ENCODE data around the gene MYH6. TPM values are rescaled to one million over a fixed set of nuclear protein-coding genes. Genes with fewer than 3 reads are reported as not detected.

Gene MYH6
- total and polyA plus RNA-seq, 4 donors, result 0.11 to 0.16 TPM; not detected in 2

GRCh38 chr14:23415821-23416778 lies 8.0 kb upstream of the MYH6 start:
- no peaks in the 10 kb centered on the region for H3K27me3 ChIP-seq (ENCODE audit: control insufficient read depth, insufficient read depth, low read length)
- H3K9me3 ChIP-seq (ENCODE audit: control insufficient read depth, insufficient read depth, low read length), result no peaks in the 10 kb centered on the region
- peaks cover 9% of the 10 kb centered on the region for H3K4me1 ChIP-seq (ENCODE audit: control insufficient read depth, insufficient read depth, low read length)
- H3K36me3 ChIP-seq (ENCODE audit: control insufficient read depth, insufficient read depth, low read length), result peaks cover 23% of the 10 kb centered on the region
- no peak overlapping the region for H3K27ac ChIP-seq (ENCODE audit: low read depth, low read length)
- H3K4me3 ChIP-seq (ENCODE audit: low read depth, low read length), result no peak overlapping the region
- peak in 1 of 6 donors; percentile 70 for DNase-seq (ENCODE audit: low read depth in 4 of 6, low spot score in 6 of 6)
- 75% methylated on average over 18 of the region's 21 CpGs for WGBS (ENCODE audit: insufficient coverage)

- H3K9me3 ChIP-seq (ENCODE audit: control insufficient read depth, insufficient read depth, low read length), result no peaks in the 10 kb centered on the region
- DNase-seq (ENCODE audit: low read depth in 4 of 6, low spot score in 6 of 6), result no peak
- WGBS (ENCODE audit: insufficient coverage), result 96% methylated on average over 36 of the region's 39 CpGs
These were observed 7.1 kb upstream of the MYH6 start for GRCh38 chr14:23414906-23415820.

GRCh38 chr14:23414254-23414653 lies 6.2 kb upstream of the MYH6 start:
- Histone ChIP-seq H3K4me1 (ENCODE audit: control insufficient read depth, insufficient read depth, low read length) (peaks cover 9% of the 10 kb centered on the region), H3K27me3 (ENCODE audit: control insufficient read depth, insufficient read depth, low read length) (no peaks in the 10 kb centered on the region), H3K4me3 (ENCODE audit: low read depth, low read length) (no peak overlapping the region), H3K9me3 (ENCODE audit: control insufficient read depth, insufficient read depth, low read length) (no peaks in the 10 kb centered on the region), H3K36me3 (ENCODE audit: control insufficient read depth, insufficient read depth, low read length) (peaks cover 18% of the 10 kb centered on the region), H3K27ac (ENCODE audit: low read depth, low read length) (no peak overlapping the region)
- DNase-seq (ENCODE audit: low read depth in 4 of 6, low spot score in 6 of 6), result no peak
- WGBS (ENCODE audit: insufficient coverage), result 79% methylated on average over 3 of the region's 3 CpGs

More at GRCh38 chr14:23414906-23415820, 7.1 kb upstream of the MYH6 start:
- H3K36me3 ChIP-seq (ENCODE audit: control insufficient read depth, insufficient read depth, low read length), result peaks cover 23% of the 10 kb centered on the region
- H3K4me3 ChIP-seq (ENCODE audit: low read depth, low read length), result no peak overlapping the region
- no peaks in the 10 kb centered on the region for H3K27me3 ChIP-seq (ENCODE audit: control insufficient read depth, insufficient read depth, low read length)
- H3K27ac ChIP-seq (ENCODE audit: low read depth, low read length), result no peak overlapping the region
- peaks cover 9% of the 10 kb centered on the region for H3K4me1 ChIP-seq (ENCODE audit: control insufficient read depth, insufficient read depth, low read length)

- H3K4me1 ChIP-seq (ENCODE audit: control insufficient read depth, insufficient read depth, low read length), result peaks cover 9% of the 10 kb centered on the region
- H3K9me3 ChIP-seq (ENCODE audit: control insufficient read depth, insufficient read depth, low read length), result no peaks in the 10 kb centered on the region
- WGBS (ENCODE audit: insufficient coverage), result 91% methylated on average over 13 of the region's 16 CpGs
- no peak overlapping the region for H3K27ac ChIP-seq (ENCODE audit: low read depth, low read length)
- peaks cover 17% of the 10 kb centered on the region for H3K36me3 ChIP-seq (ENCODE audit: control insufficient read depth, insufficient read depth, low read length)
- DNase-seq (ENCODE audit: low read depth in 4 of 6, low spot score in 6 of 6), result no peak
- no peak overlapping the region for H3K4me3 ChIP-seq (ENCODE audit: low read depth, low read length)
- no peaks in the 10 kb centered on the region for H3K27me3 ChIP-seq (ENCODE audit: control insufficient read depth, insufficient read depth, low read length)
These were observed 5.6 kb upstream of the MYH6 start for GRCh38 chr14:23413681-23414080.

- H3K27me3 ChIP-seq (ENCODE audit: control insufficient read depth, insufficient read depth, low read length), result no peaks in the 10 kb centered on the region
- H3K4me3 ChIP-seq (ENCODE audit: low read depth, low read length), result no peak overlapping the region
- DNase-seq (ENCODE audit: low read depth in 4 of 6, low spot score in 6 of 6), result no peak
- H3K9me3 ChIP-seq (ENCODE audit: control insufficient read depth, insufficient read depth, low read length), result no peaks in the 10 kb centered on the region
- WGBS (ENCODE audit: insufficient coverage), result 85% methylated on average over 11 of the region's 14 CpGs
- H3K27ac ChIP-seq (ENCODE audit: low read depth, low read length), result no peak overlapping the region
- H3K36me3 ChIP-seq (ENCODE audit: control insufficient read depth, insufficient read depth, low read length), result peaks cover 10% of the 10 kb centered on the region
- peaks cover 9% of the 10 kb centered on the region for H3K4me1 ChIP-seq (ENCODE audit: control insufficient read depth, insufficient read depth, low read length)
These were observed 3.8 kb upstream of the MYH6 start for GRCh38 chr14:23411563-23412525.

GRCh38 chr14:23409966-23410635 lies 2.0 kb upstream of the MYH6 start:
- 87% methylated on average over 8 of the region's 14 CpGs for WGBS (ENCODE audit: insufficient coverage)
- Histone ChIP-seq H3K4me3 (ENCODE audit: low read depth, low read length) (no peak overlapping the region), H3K4me1 (ENCODE audit: control insufficient read depth, insufficient read depth, low read length) (peaks cover 15% of the 10 kb centered on the region), H3K27ac (ENCODE audit: low read depth, low read length) (no peak overlapping the region), H3K9me3 (ENCODE audit: control insufficient read depth, insufficient read depth, low read length) (no peaks in the 10 kb centered on the region), H3K36me3 (ENCODE audit: control insufficient read depth, insufficient read depth, low read length) (peaks cover 4% of the 10 kb centered on the region), H3K27me3 (ENCODE audit: control insufficient read depth, insufficient read depth, low read length) (no peaks in the 10 kb centered on the region)
- DNase-seq (ENCODE audit: low read depth in 4 of 6, low spot score in 6 of 6), result no peak

- no CpG with 5 or more reads among the region's 2 CpGs for WGBS (ENCODE audit: insufficient coverage)
- H3K27ac ChIP-seq (ENCODE audit: low read depth, low read length), result no peak overlapping the region
- peaks cover 4% of the 10 kb centered on the region for H3K36me3 ChIP-seq (ENCODE audit: control insufficient read depth, insufficient read depth, low read length)
- DNase-seq (ENCODE audit: low read depth in 4 of 6, low spot score in 6 of 6), result no peak
- no peaks in the 10 kb centered on the region for H3K27me3 ChIP-seq (ENCODE audit: control insufficient read depth, insufficient read depth, low read length)
- H3K4me1 ChIP-seq (ENCODE audit: control insufficient read depth, insufficient read depth, low read length), result peaks cover 15% of the 10 kb centered on the region
- no peaks in the 10 kb centered on the region for H3K9me3 ChIP-seq (ENCODE audit: control insufficient read depth, insufficient read depth, low read length)
- no peak overlapping the region for H3K4me3 ChIP-seq (ENCODE audit: low read depth, low read length)
These were observed 1.4 kb upstream of the MYH6 start for GRCh38 chr14:23409475-23409874.

GRCh38 chr14:23408307-23408630 lies 196 bp upstream of the MYH6 start:
- peaks cover 15% of the 10 kb centered on the region for H3K4me1 ChIP-seq (ENCODE audit: control insufficient read depth, insufficient read depth, low read length)
- no peak for DNase-seq (ENCODE audit: low read depth in 4 of 6, low spot score in 6 of 6)
- H3K4me3 ChIP-seq (ENCODE audit: low read depth, low read length), result no peak overlapping the region
- H3K36me3 ChIP-seq (ENCODE audit: control insufficient read depth, insufficient read depth, low read length), result no peaks in the 10 kb centered on the region
- H3K27ac ChIP-seq (ENCODE audit: low read depth, low read length), result no peak overlapping the region
- WGBS (ENCODE audit: insufficient coverage), result 58% methylated on average over 3 of the region's 5 CpGs
- H3K9me3 ChIP-seq (ENCODE audit: control insufficient read depth, insufficient read depth, low read length), result no peaks in the 10 kb centered on the region
- no peaks in the 10 kb centered on the region for H3K27me3 ChIP-seq (ENCODE audit: control insufficient read depth, insufficient read depth, low read length)

Measured in spinal cord (tissue), 10 donors.